GM18873 (cell line): ENCODE measurements around the gene SPATS2.
"Not testable (repeated sequence)": the region's sequence is repeated elsewhere in the genome, so short reads cannot be mapped to it uniquely, and the experiment has no call there.

Experiments used
- ATAC-seq: cut with Tn5 transposase; IDR thresholded peaks from one replicate; pipeline ENCODE4 v1.9.1; 2021; ENCODE audit warnings: mild to moderate bottlenecking, moderate library complexity, moderate number of reproducible peaks; ENCODE audit not compliant: unreplicated experiment, low FRiP score

SPATS2 gene

GRCh38 chr12:49501895-49502294 is 134.6 kb downstream of the SPATS2 start:
- no peak for ATAC-seq

GRCh38 chr12:49502590-49502989 is 135.3 kb downstream of the SPATS2 start:
- ATAC-seq = no peak

GRCh38 chr12:49503674-49504180 is 136.5 kb downstream of the SPATS2 start:
- no peak for ATAC-seq

GRCh38 chr12:49505672-49506071 is 138.4 kb downstream of the SPATS2 start:
- ATAC-seq = no peak

- no peak for ATAC-seq
These were observed 139.9 kb downstream of the SPATS2 start for GRCh38 chr12:49507139-49507538.

GRCh38 chr12:49509681-49510080 is 142.4 kb downstream of the SPATS2 start:
- ATAC-seq = not testable (repeated sequence)

GRCh38 chr12:49511410-49511809 is 144.1 kb downstream of the SPATS2 start:
- no peak for ATAC-seq

GRCh38 chr12:49512546-49512945 is 145.3 kb downstream of the SPATS2 start:
- ATAC-seq = no peak

GRCh38 chr12:49515266-49515665 is 148.0 kb downstream of the SPATS2 start:
- no peak for ATAC-seq

GRCh38 chr12:49518914-49519573 is 151.8 kb downstream of the SPATS2 start:
- ATAC-seq = no peak

- ATAC-seq = no peak
These were observed 152.3 kb downstream of the SPATS2 start for GRCh38 chr12:49519574-49519936.

GRCh38 chr12:49521389-49521788 is 154.1 kb downstream of the SPATS2 start:
- no peak for ATAC-seq

GRCh38 chr12:49524660-49525324 is 157.5 kb downstream of the SPATS2 start:
- ATAC-seq = no peak

GRCh38 chr12:49525942-49526341 is 158.7 kb downstream of the SPATS2 start:
- no peak for ATAC-seq

GRCh38 chr12:49527361-49528130 is 160.3 kb downstream of the SPATS2 start:
- ATAC-seq = no peak

- ATAC-seq = no peak
These were observed 162.2 kb downstream of the SPATS2 start for GRCh38 chr12:49529414-49529813.

GRCh38 chr12:49531745-49532144 is 164.5 kb downstream of the SPATS2 start:
- ATAC-seq = no peak

- no peak for ATAC-seq
These were observed 166.1 kb downstream of the SPATS2 start for GRCh38 chr12:49533331-49533730.

GRCh38 chr12:49534122-49534521 is 166.9 kb downstream of the SPATS2 start:
- not testable (repeated sequence) for ATAC-seq

- ATAC-seq = no peak
These were observed 167.5 kb downstream of the SPATS2 start for GRCh38 chr12:49534731-49535278.

- ATAC-seq = no peak
These were observed 168.8 kb downstream of the SPATS2 start for GRCh38 chr12:49535921-49536525.
